ENCODE data around the gene NECTIN1.

Gene NECTIN1

GRCh38 chr11:119739975-119740374 lies 11.0 kb upstream of the NECTIN1 start:
- TF ChIP-seq SNAI2 (CRISPR knock-in tag; IDR thresholded peaks at IDR 0.05) (no peak), PATZ1 (CRISPR knock-in tag; IDR thresholded peaks at IDR 0.05; ENCODE audit: borderline replicate concordance) (no peak), ZNF8 (CRISPR knock-in tag; IDR thresholded peaks at IDR 0.05) (no peak), CREB5 (CRISPR knock-in tag; IDR thresholded peaks at IDR 0.05; ENCODE audit: low read depth) (no peak), GLIS3 (CRISPR knock-in tag; IDR thresholded peaks at IDR 0.05) (no peak), POU6F1 (CRISPR knock-in tag; IDR thresholded peaks at IDR 0.05; ENCODE audit: borderline replicate concordance, low read depth) (no peak), TCF4 (CRISPR knock-in tag; IDR thresholded peaks at IDR 0.05; ENCODE audit: borderline replicate concordance) (no peak), CSDC2 (CRISPR knock-in tag; IDR thresholded peaks at IDR 0.05) (no peak)

GRCh38 chr11:119739021-119739703 lies 10.2 kb upstream of the NECTIN1 start:
- ATAC-seq = no peak

More at GRCh38 chr11:119739975-119740374, 11.0 kb upstream of the NECTIN1 start:
- ATAC-seq = no peak

GRCh38 chr11:119738059-119738439 lies 9.0 kb upstream of the NECTIN1 start:
- TF ChIP-seq CSDC2 (CRISPR knock-in tag; IDR thresholded peaks at IDR 0.05) (no peak), ESRRG (CRISPR knock-in tag; IDR thresholded peaks at IDR 0.05) (no peak), CREB5 (CRISPR knock-in tag; IDR thresholded peaks at IDR 0.05; ENCODE audit: low read depth) (no peak), TOX (CRISPR knock-in tag; IDR thresholded peaks at IDR 0.05; ENCODE audit: borderline replicate concordance) (no peak), TCF4 (CRISPR knock-in tag; IDR thresholded peaks at IDR 0.05; ENCODE audit: borderline replicate concordance) (no peak), ZC3H10 (CRISPR knock-in tag; IDR thresholded peaks at IDR 0.05) (no peak), OSR1 (CRISPR knock-in tag; IDR thresholded peaks at IDR 0.05) (no peak)
- no peak for ATAC-seq

More at GRCh38 chr11:119739021-119739703, 10.2 kb upstream of the NECTIN1 start:
- TF ChIP-seq ZFP3 (CRISPR knock-in tag; IDR thresholded peaks at IDR 0.05) (no peak), ZFP30 (CRISPR knock-in tag; IDR thresholded peaks at IDR 0.05) (no peak), ZNF70 (CRISPR knock-in tag; IDR thresholded peaks at IDR 0.05) (no peak), ISL1 (CRISPR knock-in tag; IDR thresholded peaks at IDR 0.05) (no peak), TOX (CRISPR knock-in tag; IDR thresholded peaks at IDR 0.05; ENCODE audit: borderline replicate concordance) (no peak), ARNTL (CRISPR knock-in tag; IDR thresholded peaks at IDR 0.05; ENCODE audit: borderline replicate concordance, low read depth) (no peak), PATZ1 (CRISPR knock-in tag; IDR thresholded peaks at IDR 0.05; ENCODE audit: borderline replicate concordance) (no peak)

- no peak for ATAC-seq
- TF ChIP-seq CREB5 (CRISPR knock-in tag; IDR thresholded peaks at IDR 0.05; ENCODE audit: low read depth) = no peak
- no peak for TF ChIP-seq ARNTL (CRISPR knock-in tag; IDR thresholded peaks at IDR 0.05; ENCODE audit: borderline replicate concordance, low read depth)
- no peak for TF ChIP-seq PPARA (CRISPR knock-in tag; IDR thresholded peaks at IDR 0.05; ENCODE audit: borderline replicate concordance)
- TF ChIP-seq POU6F1 (CRISPR knock-in tag; IDR thresholded peaks at IDR 0.05; ENCODE audit: borderline replicate concordance, low read depth) = no peak
- no peak for TF ChIP-seq OSR1 (CRISPR knock-in tag; IDR thresholded peaks at IDR 0.05)
- TF ChIP-seq TOX (CRISPR knock-in tag; IDR thresholded peaks at IDR 0.05; ENCODE audit: borderline replicate concordance) = no peak
- no peak for TF ChIP-seq TSHZ2 (CRISPR knock-in tag; IDR thresholded peaks at IDR 0.05)
- TF ChIP-seq CSDC2 (CRISPR knock-in tag; IDR thresholded peaks at IDR 0.05) = no peak
These were observed 8.5 kb upstream of the NECTIN1 start for GRCh38 chr11:119737366-119738058.

All from SK-N-SH treated with all-trans-retinoic acid at 6 μM for 48 hours (cell line).